Measurements from ENCODE around the gene MGAM2.
"Not testable (repeated sequence)": the region's sequence is repeated elsewhere in the genome, so short reads cannot be mapped to it uniquely, and the experiment has no call there.

Gene MGAM2

GRCh38 chr7:142111499-142111898 is at the start of gene MGAM2:
Gene MGAM2 (plus strand): TSS chr7:142111718. CDS start chr7:142116874, 5,156 bp downstream.
- DNase-seq (ENCODE audit: low read depth in 2 of 2): no peak

- DNase-seq (ENCODE audit: low read depth in 2 of 2): no peak
Measured at GRCh38 chr7:142063551-142064442, 47.7 kb upstream of the MGAM2 start.

GRCh38 chr7:142066536-142066935 is 45.0 kb upstream of the MGAM2 start:
- no peak for DNase-seq (ENCODE audit: low read depth in 2 of 2)

- no peak for DNase-seq (ENCODE audit: low read depth in 2 of 2)
Measured at GRCh38 chr7:142077762-142078161, 33.8 kb upstream of the MGAM2 start.

- no peak for DNase-seq (ENCODE audit: low read depth in 2 of 2)
Measured at GRCh38 chr7:142083605-142084004, 27.9 kb upstream of the MGAM2 start.

GRCh38 chr7:142085428-142085827 is 26.1 kb upstream of the MGAM2 start:
- DNase-seq (ENCODE audit: low read depth in 2 of 2): no peak

GRCh38 chr7:142088022-142088714 is 23.4 kb upstream of the MGAM2 start:
- DNase-seq (ENCODE audit: low read depth in 2 of 2): no peak

- DNase-seq (ENCODE audit: low read depth in 2 of 2): no peak
Measured at GRCh38 chr7:142089035-142089434, 22.5 kb upstream of the MGAM2 start.

- no peak for DNase-seq (ENCODE audit: low read depth in 2 of 2)
Measured at GRCh38 chr7:142091961-142092360, 19.6 kb upstream of the MGAM2 start.

GRCh38 chr7:142094861-142095260 is 16.7 kb upstream of the MGAM2 start:
- no peak for DNase-seq (ENCODE audit: low read depth in 2 of 2)

- no peak for DNase-seq (ENCODE audit: low read depth in 2 of 2)
Measured at GRCh38 chr7:142097571-142097970, 13.9 kb upstream of the MGAM2 start.

GRCh38 chr7:142098004-142098403 is 13.5 kb upstream of the MGAM2 start:
- DNase-seq (ENCODE audit: low read depth in 2 of 2): no peak

GRCh38 chr7:142099347-142099746 is 12.2 kb upstream of the MGAM2 start:
- DNase-seq (ENCODE audit: low read depth in 2 of 2): not testable (repeated sequence)

GRCh38 chr7:142100634-142101033 is 10.9 kb upstream of the MGAM2 start:
- no peak for DNase-seq (ENCODE audit: low read depth in 2 of 2)

GRCh38 chr7:142101794-142102193 is 9.7 kb upstream of the MGAM2 start:
- not testable (repeated sequence) for DNase-seq (ENCODE audit: low read depth in 2 of 2)

GRCh38 chr7:142104550-142105527 is 6.7 kb upstream of the MGAM2 start:
- no peak for DNase-seq (ENCODE audit: low read depth in 2 of 2)

- DNase-seq (ENCODE audit: low read depth in 2 of 2): no peak
Measured at GRCh38 chr7:142108728-142109505, 2.6 kb upstream of the MGAM2 start.

GRCh38 chr7:142110098-142110497 is 1.4 kb upstream of the MGAM2 start:
- DNase-seq (ENCODE audit: low read depth in 2 of 2): no peak

GRCh38 chr7:142110638-142111037 is 880 bp upstream of the MGAM2 start:
- DNase-seq (ENCODE audit: low read depth in 2 of 2): no peak

GRCh38 chr7:142112086-142112485 is 568 bp downstream of the MGAM2 start:
- DNase-seq (ENCODE audit: low read depth in 2 of 2): no peak

- no peak for DNase-seq (ENCODE audit: low read depth in 2 of 2)
Measured at GRCh38 chr7:142114207-142114606, 2.7 kb downstream of the MGAM2 start.
